Raji (cell line): ENCODE measurements around the gene MYPN.

Source experiments
- POLR2A ChIP-seq: IDR thresholded peaks from 2 replicates; pipeline ENCODE4 v1.6.1; 2011; ENCODE audit warnings: low read depth, low read length, control low read depth; ENCODE audit not compliant: insufficient read depth

The MYPN gene

DNA sequence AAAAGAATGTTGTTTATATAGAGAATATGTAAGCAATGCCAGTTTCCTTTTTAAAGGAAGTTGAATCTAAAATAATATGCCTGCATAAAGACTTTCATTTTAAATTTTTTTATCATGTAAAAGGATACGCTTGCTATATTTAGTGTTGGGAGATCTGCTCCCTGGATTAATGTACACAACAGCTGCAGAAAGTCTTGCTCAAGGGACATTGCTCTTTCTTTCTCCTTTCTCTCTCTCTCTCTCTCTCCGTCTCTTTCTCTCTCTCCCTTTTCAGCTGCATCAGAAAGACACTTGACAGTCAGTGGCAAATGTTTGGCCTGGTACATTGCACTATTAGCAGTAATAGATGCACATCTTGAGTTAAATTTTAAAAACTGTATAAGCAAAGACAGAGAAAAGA is 739 bp downstream of the MYPN start:
- no peak for TF ChIP-seq POLR2A

DNA sequence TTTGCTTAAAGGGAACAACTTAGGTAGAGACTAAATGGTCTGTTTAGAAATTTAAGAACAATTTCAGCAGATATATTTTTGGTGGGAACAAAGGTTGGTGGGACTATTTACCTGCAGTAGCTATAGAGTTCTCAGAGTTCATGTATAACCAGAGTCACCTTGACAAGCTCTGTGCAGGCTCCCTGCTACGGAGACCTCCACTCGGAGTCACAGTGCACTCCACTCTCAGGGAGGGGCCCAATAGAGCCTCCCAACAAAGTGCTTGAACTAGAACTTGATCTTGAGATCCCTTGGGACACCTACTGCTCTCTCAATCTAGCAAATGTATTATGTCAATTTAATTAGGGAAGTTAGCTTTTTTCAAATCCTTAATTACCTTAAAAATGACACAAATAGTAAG is 2.3 kb downstream of the MYPN start:
- TF ChIP-seq POLR2A = no peak

- TF ChIP-seq POLR2A = no peak
These were observed 3.5 kb downstream of the MYPN start for GRCh38 chr10:68112837-68113236.

DNA sequence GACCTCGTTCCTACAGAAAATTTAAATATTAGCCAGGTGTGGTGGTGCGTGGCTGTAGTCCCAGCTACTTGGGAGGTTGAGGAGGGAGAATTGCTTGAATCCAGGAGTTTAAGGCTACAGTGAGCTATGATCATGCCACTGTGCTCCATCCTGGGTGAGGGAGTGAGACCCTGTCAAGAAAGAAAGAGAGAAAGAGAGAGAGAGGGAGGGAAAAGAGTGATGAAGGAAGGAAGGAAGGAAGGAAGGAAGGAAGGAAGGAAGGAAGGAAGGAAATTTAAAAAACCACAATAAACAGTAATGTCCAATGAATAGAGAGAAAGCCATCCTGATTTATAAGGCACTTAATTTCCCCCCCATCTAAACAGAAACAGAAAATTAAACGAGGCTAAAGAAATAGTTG is 9.4 kb downstream of the MYPN start:
- no peak for TF ChIP-seq POLR2A

DNA sequence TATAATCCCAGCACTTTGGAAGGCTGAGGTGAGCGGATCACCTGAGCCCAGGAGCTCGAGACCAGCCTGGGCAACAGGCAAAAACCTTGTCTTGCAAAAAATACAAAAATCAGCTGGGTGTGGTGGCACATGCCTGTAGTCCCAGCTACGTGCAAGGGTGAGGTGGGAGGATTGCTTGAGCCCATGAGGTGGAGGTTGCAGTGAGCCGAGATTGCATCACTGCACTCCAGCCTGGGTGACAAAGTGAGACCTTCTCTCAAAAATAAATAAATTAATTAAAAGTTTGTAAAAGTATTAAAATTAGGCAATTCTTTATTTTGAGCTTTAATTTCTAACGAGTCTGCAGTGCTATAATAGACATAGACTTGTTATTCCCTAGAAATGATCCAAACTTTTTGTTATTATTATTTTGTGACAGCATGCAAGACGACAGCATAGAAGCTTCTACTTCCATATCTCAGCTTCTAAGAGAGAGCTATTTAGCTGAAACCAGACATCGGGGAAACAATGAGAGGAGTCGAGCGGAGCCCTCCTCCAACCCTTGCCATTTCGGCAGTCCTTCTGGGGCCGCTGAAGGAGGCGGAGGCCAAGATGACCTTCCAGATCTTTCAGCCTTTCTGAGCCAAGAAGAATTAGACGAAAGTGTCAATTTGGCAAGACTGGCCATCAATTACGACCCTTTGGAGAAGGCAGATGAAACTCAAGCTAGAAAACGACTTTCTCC is 11.9 kb downstream of the MYPN start:
- TF ChIP-seq POLR2A = no peak

DNA sequence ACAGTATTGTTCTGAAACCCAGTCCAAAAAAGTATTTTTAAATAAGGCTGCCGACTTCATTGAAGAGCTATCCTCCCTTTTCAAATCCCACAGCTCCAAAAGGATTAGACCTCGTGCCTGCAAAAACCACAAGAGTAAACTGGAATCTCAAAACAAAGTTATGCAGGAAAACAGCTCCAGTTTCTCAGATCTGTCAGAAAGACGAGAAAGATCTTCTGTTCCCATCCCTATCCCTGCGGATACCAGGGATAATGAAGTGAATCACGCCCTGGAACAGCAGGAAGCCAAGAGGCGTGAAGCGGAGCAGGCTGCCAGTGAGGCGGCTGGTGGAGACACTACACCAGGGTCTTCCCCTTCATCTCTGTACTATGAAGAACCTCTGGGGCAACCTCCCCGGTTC is 12.6 kb downstream of the MYPN start:
- TF ChIP-seq POLR2A = no peak

GRCh38 chr10:68124718-68125117 is 15.4 kb downstream of the MYPN start:
- no peak for TF ChIP-seq POLR2A

- TF ChIP-seq POLR2A = no peak
These were observed 16.5 kb downstream of the MYPN start for GRCh38 chr10:68125772-68126171.

- no peak for TF ChIP-seq POLR2A
These were observed 18.7 kb downstream of the MYPN start for GRCh38 chr10:68128015-68128414.

GRCh38 chr10:68132391-68132790 is 23.1 kb downstream of the MYPN start:
- TF ChIP-seq POLR2A = no peak

DNA sequence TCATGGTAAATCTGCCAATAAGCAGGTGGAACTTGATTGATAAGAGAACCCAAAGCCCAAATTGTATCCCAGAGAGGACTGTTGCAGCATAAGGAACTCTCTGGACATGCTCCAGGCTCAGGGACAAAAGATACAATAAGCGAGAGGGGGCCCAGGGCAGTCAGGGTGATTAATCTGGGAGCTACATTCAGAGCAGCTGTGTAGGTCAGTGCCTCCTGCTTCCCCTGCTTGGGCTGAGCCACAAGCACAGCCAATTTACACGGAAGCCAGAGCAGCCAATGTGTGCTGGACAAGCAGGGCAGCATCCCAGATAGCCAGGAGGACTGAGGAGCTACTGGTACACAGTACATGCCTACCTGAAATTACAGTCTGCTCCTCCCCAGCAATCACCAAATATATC is 24.2 kb downstream of the MYPN start:
- no peak for TF ChIP-seq POLR2A

GRCh38 chr10:68135362-68135761 is 26.1 kb downstream of the MYPN start:
- TF ChIP-seq POLR2A = no peak

GRCh38 chr10:68135922-68136792 is 26.9 kb downstream of the MYPN start:
- no peak for TF ChIP-seq POLR2A

GRCh38 chr10:68137171-68137570 is 27.9 kb downstream of the MYPN start:
- no peak for TF ChIP-seq POLR2A

DNA sequence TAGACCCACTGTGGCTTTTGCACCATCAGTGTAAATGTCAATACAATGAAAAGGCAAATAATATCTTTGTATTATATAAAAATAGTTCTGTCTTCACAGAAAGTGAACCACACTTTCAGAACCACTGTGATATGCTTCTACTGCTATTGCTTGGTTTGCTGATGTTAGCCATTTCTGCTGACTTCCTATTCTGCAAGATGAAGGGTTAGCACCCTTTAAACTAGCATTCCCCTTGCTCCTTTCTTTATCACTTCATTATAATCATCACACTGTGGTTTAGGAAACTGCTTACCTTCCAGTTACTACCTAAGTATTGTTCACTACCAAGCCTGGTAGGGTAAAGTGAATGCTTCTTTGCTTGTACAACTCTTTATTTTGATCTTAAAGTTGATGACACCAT is 29.2 kb downstream of the MYPN start:
- TF ChIP-seq POLR2A = no peak
